Osteoblast (primary cell): Measurements from ENCODE around the gene COX7C. TPM values are rescaled to one million over a fixed set of nuclear protein-coding genes. Genes with fewer than 3 reads are reported as not detected.

Experiments used
- DNase-seq: peaks from one replicate; pipeline ENCODE4 v3.0.0; 2011; ENCODE audit warnings: low spot score, mixed read lengths; ENCODE audit not compliant: insufficient read length; ENCODE audit errors: missing footprints
- H2AFZ ChIP-seq: 2 replicates; pipeline ENCODE4 v1.6.0; 2011; ENCODE audit warnings: mild to moderate bottlenecking, low read length
- H3K27ac ChIP-seq: 2 replicates; pipeline ENCODE4 v1.5.1; 2011; ENCODE audit warnings: mild to moderate bottlenecking, low read depth, low read length, moderate library complexity
- H3K27me3 ChIP-seq: 2 replicates; pipeline ENCODE4 v1.6.0; 2012; ENCODE audit warnings: mild to moderate bottlenecking, control low read depth, inconsistent platforms, low read length, moderate library complexity; ENCODE audit not compliant: insufficient read depth
- H3K36me3 ChIP-seq: 2 replicates; pipeline ENCODE4 v1.5.1; 2011; ENCODE audit warnings: mild to moderate bottlenecking, low read length, control low read depth, moderate library complexity; ENCODE audit not compliant: insufficient read depth
- H3K4me1 ChIP-seq: 2 replicates; pipeline ENCODE4 v1.5.1; 2011; ENCODE audit warnings: mild to moderate bottlenecking, low read length, control low read depth, moderate library complexity; ENCODE audit not compliant: insufficient read depth
- H3K4me2 ChIP-seq: 2 replicates; pipeline ENCODE4 v1.6.0; 2011; ENCODE audit warnings: mild to moderate bottlenecking, low read length; ENCODE audit not compliant: insufficient read depth
- H3K4me3 ChIP-seq: fragments of 200-600 bp; sonication (generic); 3 replicates; pipeline ENCODE4 v1.5.1; 2012; ENCODE audit warnings: mild to moderate bottlenecking, low read length, inconsistent platforms; ENCODE audit not compliant: insufficient read depth
- H3K79me2 ChIP-seq: 2 replicates; pipeline ENCODE4 v1.6.0; 2012; ENCODE audit warnings: mild to moderate bottlenecking, low read length, control low read depth, inconsistent platforms; ENCODE audit not compliant: insufficient read depth
- H3K9me3 ChIP-seq: 2 replicates; pipeline ENCODE4 v1.5.1; 2011; ENCODE audit warnings: low read depth, low read length, control low read depth
- H4K20me1 ChIP-seq: 2 replicates; pipeline ENCODE4 v1.6.0; 2012; ENCODE audit warnings: mild to moderate bottlenecking, low read length, control low read depth; ENCODE audit not compliant: insufficient read depth
- small RNA-seq: library from RNA; depleted of rRNA; stranded (forward); fragments of <200 nt; gene quantifications from one replicate; pipeline ENCODE3, GENCODE V24; 2012
- total RNA-seq: library from RNA; depleted of rRNA; stranded (reverse); fragments of >200 nt; gene quantifications from 2 replicates; pipeline ENCODE4 v1.2.3, GENCODE V29; 2012
- TF ChIP-seq, protein P1 (sequence below): IDR thresholded peaks from 2 replicates; pipeline ENCODE4 v1.5.1; 2011; ENCODE audit warnings: mild to moderate bottlenecking, low read depth, low read length, moderate library complexity; ENCODE audit errors: extremely low read depth

COX7C gene
- total RNA-seq, 1 donor = 128 TPM

DNA sequence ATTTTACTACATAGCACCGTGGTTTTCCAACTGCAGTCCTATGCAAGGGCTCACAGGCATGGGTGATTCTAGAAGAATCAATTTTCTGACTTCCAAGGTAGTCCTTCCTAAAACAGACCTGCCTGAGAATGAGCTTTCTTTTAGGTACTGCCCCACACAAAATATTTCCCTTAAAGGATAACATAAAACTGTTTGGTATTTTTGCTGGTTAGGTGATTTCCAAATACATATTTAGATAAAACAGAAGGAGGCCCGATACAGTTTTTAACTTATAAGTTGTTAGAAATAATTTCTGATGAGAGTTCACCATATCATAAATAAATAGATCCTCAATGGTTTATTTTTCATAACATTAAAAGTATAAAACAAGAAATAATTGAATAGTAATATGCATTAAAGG, 46.4 kb downstream of the COX7C start:
- TF ChIP-seq, protein P1, sequence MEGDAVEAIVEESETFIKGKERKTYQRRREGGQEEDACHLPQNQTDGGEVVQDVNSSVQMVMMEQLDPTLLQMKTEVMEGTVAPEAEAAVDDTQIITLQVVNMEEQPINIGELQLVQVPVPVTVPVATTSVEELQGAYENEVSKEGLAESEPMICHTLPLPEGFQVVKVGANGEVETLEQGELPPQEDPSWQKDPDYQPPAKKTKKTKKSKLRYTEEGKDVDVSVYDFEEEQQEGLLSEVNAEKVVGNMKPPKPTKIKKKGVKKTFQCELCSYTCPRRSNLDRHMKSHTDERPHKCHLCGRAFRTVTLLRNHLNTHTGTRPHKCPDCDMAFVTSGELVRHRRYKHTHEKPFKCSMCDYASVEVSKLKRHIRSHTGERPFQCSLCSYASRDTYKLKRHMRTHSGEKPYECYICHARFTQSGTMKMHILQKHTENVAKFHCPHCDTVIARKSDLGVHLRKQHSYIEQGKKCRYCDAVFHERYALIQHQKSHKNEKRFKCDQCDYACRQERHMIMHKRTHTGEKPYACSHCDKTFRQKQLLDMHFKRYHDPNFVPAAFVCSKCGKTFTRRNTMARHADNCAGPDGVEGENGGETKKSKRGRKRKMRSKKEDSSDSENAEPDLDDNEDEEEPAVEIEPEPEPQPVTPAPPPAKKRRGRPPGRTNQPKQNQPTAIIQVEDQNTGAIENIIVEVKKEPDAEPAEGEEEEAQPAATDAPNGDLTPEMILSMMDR = no peak
- Histone ChIP-seq H3K9me3 (no peaks in the 10 kb centered on the region), H3K4me2 (no peak overlapping the region), H3K79me2 (no peaks in the 10 kb centered on the region), H3K36me3 (no peaks in the 10 kb centered on the region), H3K27ac (no peak overlapping the region), H2AFZ (no peak overlapping the region), H3K4me3 (no peak overlapping the region), H4K20me1 (no peaks in the 10 kb centered on the region), H3K4me1 (no peaks in the 10 kb centered on the region), H3K27me3 (no peaks in the 10 kb centered on the region)
- no peak for DNase-seq

- DNase-seq = no peak
- Histone ChIP-seq H3K4me1 (no peaks in the 10 kb centered on the region), H3K27me3 (no peaks in the 10 kb centered on the region), H4K20me1 (no peaks in the 10 kb centered on the region), H3K4me2 (no peak overlapping the region), H3K79me2 (no peaks in the 10 kb centered on the region), H2AFZ (no peak overlapping the region), H3K9me3 (no peaks in the 10 kb centered on the region), H3K36me3 (no peaks in the 10 kb centered on the region), H3K27ac (no peak overlapping the region), H3K4me3 (no peak overlapping the region)
- TF ChIP-seq, protein P1 = no peak
Measured at GRCh38 chr5:86665984-86666760, 48.4 kb downstream of the COX7C start.

DNA sequence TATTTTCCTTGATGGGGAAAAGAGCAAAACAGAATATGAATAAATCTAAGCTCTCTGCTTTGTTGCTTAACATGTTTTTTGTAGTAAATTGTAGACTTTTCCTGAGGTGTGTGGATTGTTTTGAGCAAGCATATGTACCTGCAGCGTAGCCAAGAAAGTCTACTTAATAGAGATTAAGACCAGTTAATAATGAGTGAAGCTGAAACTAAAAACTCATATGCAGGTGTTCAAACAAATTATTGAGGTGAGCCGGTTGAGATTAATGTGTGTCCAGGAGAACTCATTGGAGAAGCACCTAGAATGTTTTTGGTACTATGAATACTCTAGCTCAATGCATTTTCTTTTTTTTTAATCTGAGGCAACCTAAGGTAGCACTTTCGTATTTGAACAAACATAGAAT, 49.2 kb downstream of the COX7C start:
- TF ChIP-seq, protein P1 = no peak

More for the DNA sequence above, 49.2 kb downstream of the COX7C start:
- no peak overlapping the region for H3K4me3 ChIP-seq
- no peak overlapping the region for H3K27ac ChIP-seq
- no peak for DNase-seq
- H2AFZ ChIP-seq = no peak overlapping the region
- no peaks in the 10 kb centered on the region for H4K20me1 ChIP-seq
- no peaks in the 10 kb centered on the region for H3K9me3 ChIP-seq
- no peaks in the 10 kb centered on the region for H3K4me1 ChIP-seq
- no peaks in the 10 kb centered on the region for H3K27me3 ChIP-seq
- H3K79me2 ChIP-seq = no peaks in the 10 kb centered on the region
- H3K36me3 ChIP-seq = no peaks in the 10 kb centered on the region
- no peak overlapping the region for H3K4me2 ChIP-seq

Small RNAs within 50 kb of the gene (small RNA-seq; reads per million reads assigned to genes)
- gene RNU6-804P = not detected
